ENCODE data around the gene CDK19.

The CDK19 gene

DNA sequence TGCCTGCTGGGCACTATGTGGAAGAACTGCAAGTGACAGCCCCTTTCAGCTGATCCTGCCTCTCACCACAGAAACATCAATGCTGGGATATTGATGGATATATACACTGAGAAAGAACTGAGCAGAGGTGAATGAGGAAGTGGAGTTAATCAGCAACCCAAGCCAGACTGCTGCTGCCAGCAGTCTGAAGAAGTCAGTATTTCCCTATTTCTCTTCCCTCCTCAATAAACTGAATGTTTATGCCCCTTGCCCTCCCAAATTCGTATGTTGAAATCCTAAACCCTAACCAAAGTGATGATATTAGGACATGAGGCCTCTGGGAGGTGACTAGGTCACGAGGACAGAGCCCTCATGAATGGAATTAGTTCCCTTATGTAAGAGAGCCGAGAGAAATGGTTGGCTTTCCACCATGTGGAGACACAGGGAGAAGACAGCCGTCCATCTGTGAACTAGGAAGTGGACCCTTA is 76.3 kb downstream of the CDK19 start:
- Histone ChIP-seq H3K9me2 (ENCODE audit: low read depth, low read length) (no peaks in the 10 kb centered on the region), H3K27me3 (ENCODE audit: insufficient read depth, low read length) (no peaks in the 10 kb centered on the region), H3K4me3 (ENCODE audit: low read depth, low read length, poor library complexity, severe bottlenecking) (no peak overlapping the region), H3K27ac (ENCODE audit: low read depth, low read length, poor library complexity, severe bottlenecking) (no peak overlapping the region), H3K4me1 (ENCODE audit: insufficient read depth, low read length, severe bottlenecking) (no peaks in the 10 kb centered on the region), H3K9me3 (ENCODE audit: low read length) (peaks cover 9% of the 10 kb centered on the region; the same call in 1 of the 2 replicates), H3K9ac (ENCODE audit: low read length) (no peak overlapping the region), H3K36me3 (ENCODE audit: insufficient read depth, low read length) (peaks cover 37% of the 10 kb centered on the region), H3K79me2 (ENCODE audit: insufficient read depth, low read length) (no peaks in the 10 kb centered on the region), H4K20me1 (ENCODE audit: insufficient read depth, low read length) (no peaks in the 10 kb centered on the region), H3F3A (ENCODE audit: insufficient read depth, low read length) (no peaks in the 10 kb centered on the region), H2AFZ (ENCODE audit: low read length) (no peak overlapping the region), H3K4me2 (ENCODE audit: low read length) (no peak overlapping the region)
- TF ChIP-seq EZH2 (IDR thresholded peaks at IDR 0.05; ENCODE audit: borderline replicate concordance, low read length): no peak
- TF ChIP-seq, protein P1, sequence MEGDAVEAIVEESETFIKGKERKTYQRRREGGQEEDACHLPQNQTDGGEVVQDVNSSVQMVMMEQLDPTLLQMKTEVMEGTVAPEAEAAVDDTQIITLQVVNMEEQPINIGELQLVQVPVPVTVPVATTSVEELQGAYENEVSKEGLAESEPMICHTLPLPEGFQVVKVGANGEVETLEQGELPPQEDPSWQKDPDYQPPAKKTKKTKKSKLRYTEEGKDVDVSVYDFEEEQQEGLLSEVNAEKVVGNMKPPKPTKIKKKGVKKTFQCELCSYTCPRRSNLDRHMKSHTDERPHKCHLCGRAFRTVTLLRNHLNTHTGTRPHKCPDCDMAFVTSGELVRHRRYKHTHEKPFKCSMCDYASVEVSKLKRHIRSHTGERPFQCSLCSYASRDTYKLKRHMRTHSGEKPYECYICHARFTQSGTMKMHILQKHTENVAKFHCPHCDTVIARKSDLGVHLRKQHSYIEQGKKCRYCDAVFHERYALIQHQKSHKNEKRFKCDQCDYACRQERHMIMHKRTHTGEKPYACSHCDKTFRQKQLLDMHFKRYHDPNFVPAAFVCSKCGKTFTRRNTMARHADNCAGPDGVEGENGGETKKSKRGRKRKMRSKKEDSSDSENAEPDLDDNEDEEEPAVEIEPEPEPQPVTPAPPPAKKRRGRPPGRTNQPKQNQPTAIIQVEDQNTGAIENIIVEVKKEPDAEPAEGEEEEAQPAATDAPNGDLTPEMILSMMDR (IDR thresholded peaks at IDR 0.05; ENCODE audit: low read length): no peak

DNA sequence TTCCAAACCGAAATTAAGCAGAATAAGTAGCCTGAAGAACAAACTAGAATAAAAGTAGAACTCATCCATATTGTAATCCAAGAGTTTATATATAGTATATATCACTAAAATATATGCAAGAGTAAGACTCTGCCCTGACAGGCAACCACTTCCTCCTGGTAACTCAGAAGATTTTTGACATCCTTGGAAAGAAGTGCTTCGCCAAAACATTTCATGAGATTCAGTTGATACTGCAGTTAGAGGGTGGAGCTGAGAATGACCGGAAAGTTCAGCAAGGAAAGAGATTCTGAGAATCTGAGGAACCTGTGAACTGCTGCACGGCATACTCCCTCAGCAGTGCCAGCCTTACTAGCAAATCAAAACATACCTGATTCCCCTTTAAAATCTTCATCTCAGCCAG is 79.6 kb downstream of the CDK19 start:
- no peaks in the 10 kb centered on the region for H3F3A ChIP-seq (ENCODE audit: insufficient read depth, low read length)

DNA sequence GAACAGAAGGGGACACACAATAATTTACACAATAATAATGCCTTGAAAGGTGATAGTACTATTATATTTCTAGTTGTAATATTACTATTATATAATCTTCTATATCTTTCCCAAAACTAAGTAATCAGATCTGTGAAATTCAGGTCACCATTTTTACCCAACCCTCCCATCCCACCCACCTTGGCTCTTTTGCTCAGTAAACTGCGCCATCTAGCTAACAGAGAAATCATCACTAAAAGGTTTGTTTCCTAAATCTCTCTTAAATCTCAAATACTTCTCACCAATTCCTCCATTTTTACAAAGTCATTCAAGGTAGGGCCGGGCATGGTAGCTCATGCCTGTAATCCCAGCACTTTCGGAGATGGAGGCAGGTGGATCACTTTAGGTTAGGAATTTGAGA is 83.4 kb downstream of the CDK19 start:
- no peaks in the 10 kb centered on the region for H3K79me2 ChIP-seq (ENCODE audit: insufficient read depth, low read length)
- H2AFZ ChIP-seq (ENCODE audit: low read length): no peak overlapping the region
- no peaks in the 10 kb centered on the region for H3K4me1 ChIP-seq (ENCODE audit: insufficient read depth, low read length, severe bottlenecking)
- H3K27me3 ChIP-seq (ENCODE audit: insufficient read depth, low read length): no peaks in the 10 kb centered on the region
- TF ChIP-seq, protein P1 (IDR thresholded peaks at IDR 0.05; ENCODE audit: low read length): no peak
- TF ChIP-seq EZH2 (IDR thresholded peaks at IDR 0.05; ENCODE audit: borderline replicate concordance, low read length): no peak
- H3K36me3 ChIP-seq (ENCODE audit: insufficient read depth, low read length): peaks cover 3% of the 10 kb centered on the region
- H4K20me1 ChIP-seq (ENCODE audit: insufficient read depth, low read length): no peaks in the 10 kb centered on the region
- H3K4me2 ChIP-seq (ENCODE audit: low read length): no peak overlapping the region
- no peaks in the 10 kb centered on the region for H3K9me3 ChIP-seq (ENCODE audit: low read length)
- no peak overlapping the region for H3K9ac ChIP-seq (ENCODE audit: low read length)
- no peaks in the 10 kb centered on the region for H3K9me2 ChIP-seq (ENCODE audit: low read depth, low read length)
- no peaks in the 10 kb centered on the region for H3F3A ChIP-seq (ENCODE audit: insufficient read depth, low read length)
- no peak overlapping the region for H3K27ac ChIP-seq (ENCODE audit: low read depth, low read length, poor library complexity, severe bottlenecking)
- H3K4me3 ChIP-seq (ENCODE audit: low read depth, low read length, poor library complexity, severe bottlenecking): no peak overlapping the region

More for the DNA sequence above, 79.6 kb downstream of the CDK19 start:
- Histone ChIP-seq H3K9me3 (ENCODE audit: low read length) (peaks cover 4% of the 10 kb centered on the region; the same call in 1 of the 2 replicates), H3K27me3 (ENCODE audit: insufficient read depth, low read length) (no peaks in the 10 kb centered on the region), H2AFZ (ENCODE audit: low read length) (no peak overlapping the region), H3K9ac (ENCODE audit: low read length) (no peak overlapping the region), H3K27ac (ENCODE audit: low read depth, low read length, poor library complexity, severe bottlenecking) (no peak overlapping the region), H3K4me1 (ENCODE audit: insufficient read depth, low read length, severe bottlenecking) (no peaks in the 10 kb centered on the region), H3K4me3 (ENCODE audit: low read depth, low read length, poor library complexity, severe bottlenecking) (no peak overlapping the region), H4K20me1 (ENCODE audit: insufficient read depth, low read length) (no peaks in the 10 kb centered on the region), H3K9me2 (ENCODE audit: low read depth, low read length) (no peaks in the 10 kb centered on the region), H3K36me3 (ENCODE audit: insufficient read depth, low read length) (peaks cover 10% of the 10 kb centered on the region), H3K79me2 (ENCODE audit: insufficient read depth, low read length) (no peaks in the 10 kb centered on the region), H3K4me2 (ENCODE audit: low read length) (no peak overlapping the region)
- no peak for TF ChIP-seq EZH2 (IDR thresholded peaks at IDR 0.05; ENCODE audit: borderline replicate concordance, low read length)
- TF ChIP-seq, protein P1 (IDR thresholded peaks at IDR 0.05; ENCODE audit: low read length): no peak

All from OCI-LY1 (cell line).